PC-3 (cell line): ENCODE measurements around the gene PHF21B. TPM values are rescaled to one million over a fixed set of nuclear protein-coding genes. Genes with fewer than 3 reads are reported as not detected.

ENCODE experiments used
- ATAC-seq: fragments of 200-7000 bp; cut with Tn5 transposase; 2 replicates; pipeline ENCODE4 v1.9.1; 2020; ENCODE audit warnings: mild to moderate bottlenecking, moderate library complexity
- BruUV-seq: library from RNA; stranded (reverse); fragments of 400-500 nt; replicated peaks from 2 replicates; lab custom pipeline; 2021; lab: Mats Ljungman, UMichigan
- CTCF ChIA-PET: fragments of 300-600 bp; sonication (Branson Sonifier 250); formaldehyde crosslinking; loops from one replicate; lab custom pipeline; 2022; ENCODE audit warnings: antibody characterized with exemption; lab: Charles Lee
- POLR2A ChIA-PET: fragments of 300-600 bp; sonication (Branson Sonifier 250); formaldehyde crosslinking; loops from one replicate; lab custom pipeline; 2022; ENCODE audit warnings: antibody characterized with exemption; ENCODE audit not compliant: unreplicated experiment; lab: Charles Lee
- DNase-seq: peaks from one replicate; pipeline ENCODE4 v3.0.0-alpha.2; 2015
- H2AFZ ChIP-seq: fragments of 300-600 bp; sonication (generic); 2 replicates; pipeline ENCODE4 v1.6.0; 2016; ENCODE audit warnings: antibody characterized with exemption, low read length
- H3F3A ChIP-seq: fragments of 300-600 bp; sonication (generic); one replicate; pipeline ENCODE4 v1.6.0; 2017; ENCODE audit warnings: antibody characterized with exemption, low read length, control low read depth, mild to moderate bottlenecking; ENCODE audit not compliant: unreplicated experiment
- H3K27ac ChIP-seq: fragments of 300-600 bp; sonication (generic); 2 replicates; pipeline ENCODE4 v1.5.1; 2016; ENCODE audit warnings: mild to moderate bottlenecking, low read length
- H3K27me3 ChIP-seq: fragments of 300-600 bp; sonication (generic); 2 replicates; pipeline ENCODE4 v1.6.1; 2016; ENCODE audit warnings: low read length, mixed read lengths
- H3K36me3 ChIP-seq: fragments of 300-600 bp; sonication (generic); 2 replicates; pipeline ENCODE4 v1.6.1; 2016; ENCODE audit warnings: low read depth, mixed run types, low read length, mixed read lengths
- H3K4me1 ChIP-seq: fragments of 300-600 bp; sonication (generic); 2 replicates; pipeline ENCODE4 v1.5.1; 2016; ENCODE audit warnings: low read length; ENCODE audit not compliant: insufficient read depth
- H3K4me2 ChIP-seq: fragments of 300-600 bp; sonication (generic); 2 replicates; pipeline ENCODE4 v1.6.0; 2016; ENCODE audit warnings: low read length
- H3K4me3 ChIP-seq: fragments of 300-600 bp; sonication (generic); 2 replicates; pipeline ENCODE4 v1.5.1; 2016; ENCODE audit warnings: mild to moderate bottlenecking, low read length, mixed read lengths
- H3K79me2 ChIP-seq: fragments of 300-600 bp; sonication (generic); 2 replicates; pipeline ENCODE4 v1.6.1; 2017; ENCODE audit warnings: low read length, mixed read lengths
- H3K9ac ChIP-seq: fragments of 300-600 bp; sonication (generic); 2 replicates; pipeline ENCODE4 v1.6.0; 2016; ENCODE audit warnings: mild to moderate bottlenecking, low read length
- H3K9me2 ChIP-seq: fragments of 300-600 bp; sonication (generic); replicated peaks from 2 replicates; pipeline ENCODE4 v1.6.1; 2016; ENCODE audit warnings: mixed run types, low read length, mixed read lengths
- H3K9me3 ChIP-seq: fragments of 300-600 bp; sonication (generic); 2 replicates; pipeline ENCODE4 v1.6.1; 2016; ENCODE audit warnings: low read length, mixed read lengths
- H4K20me1 ChIP-seq: fragments of 300-600 bp; sonication (generic); 2 replicates; pipeline ENCODE4 v1.6.1; 2016; ENCODE audit warnings: low read length, mixed read lengths
- CTCF ChIP-seq: fragments of 300-600 bp; sonication (generic); conservative IDR thresholded peaks from 2 replicates; pipeline ENCODE4 v1.5.1; 2017; ENCODE audit warnings: antibody characterized with exemption, low read depth, mild to moderate bottlenecking, low read length
- EZH2 ChIP-seq: fragments of 300-600 bp; sonication (generic); IDR thresholded peaks from one replicate; pipeline ENCODE4 v1.6.1; 2017; ENCODE audit warnings: antibody characterized with exemption, mild to moderate bottlenecking, low read length; ENCODE audit not compliant: unreplicated experiment
- EZH2phosphoT487 ChIP-seq: fragments of 300-600 bp; sonication (generic); IDR thresholded peaks from 2 replicates; pipeline ENCODE4 v1.6.1; 2018; ENCODE audit warnings: mild to moderate bottlenecking, antibody characterized with exemption, low read length, borderline replicate concordance
- intact Hi-C: fragments of 100-400 bp; cut with micrococcal nuclease; formaldehyde crosslinking; loops from 2 replicates; pipeline ENCODE4 v1.9.0; 2023
- total RNA-seq: library from RNA; depleted of rRNA; stranded (reverse); fragments of >200 nt; gene quantifications from 2 replicates; pipeline ENCODE4 v1.2.3, GENCODE V29; 2014

Gene PHF21B
- total RNA-seq, 1 experiment from 2014 or later: not detected

- Histone ChIP-seq H3K79me2 (no peaks in the 10 kb centered on the region), H3K4me2 (no peak overlapping the region), H3K27me3 (peaks cover 10% of the 10 kb centered on the region; the same call in 1 of the 2 replicates), H3K36me3 (no peaks in the 10 kb centered on the region), H3K4me3 (no peak overlapping the region), H3F3A (no peaks in the 10 kb centered on the region), H4K20me1 (no peaks in the 10 kb centered on the region), H3K9me2 (no peaks in the 10 kb centered on the region), H3K27ac (no peak overlapping the region), H3K4me1 (no peaks in the 10 kb centered on the region), H3K9me3 (no peaks in the 10 kb centered on the region), H3K9ac (no peak overlapping the region), H2AFZ (no peak overlapping the region)
- intact Hi-C loops: no loop called here
- no peak for DNase-seq
- POLR2A ChIA-PET: no interaction called here
- TF ChIP-seq CTCF (no peak), EZH2 (no peak), EZH2phosphoT487 (no peak)
- CTCF ChIA-PET: no interaction called here
- no peak for ATAC-seq
- no TSS peak for BruUV-seq
Measured at GRCh38 chr22:44931766-44932165, 78.0 kb downstream of the PHF21B start.

- POLR2A ChIA-PET: no interaction called here
Measured at GRCh38 chr22:44931077-44931540, 78.7 kb downstream of the PHF21B start.

More at GRCh38 chr22:44931077-44931540, 78.7 kb downstream of the PHF21B start:
- no peak overlapping the region for H3K9ac ChIP-seq
- BruUV-seq: no TSS peak
- peaks cover 14% of the 10 kb centered on the region for H3K27me3 ChIP-seq
- no peaks in the 10 kb centered on the region for H3K9me3 ChIP-seq
- no peak overlapping the region for H3K4me2 ChIP-seq
- no peaks in the 10 kb centered on the region for H3K4me1 ChIP-seq
- no peaks in the 10 kb centered on the region for H3K9me2 ChIP-seq
- H3K79me2 ChIP-seq: no peaks in the 10 kb centered on the region
- no peak for DNase-seq
- intact Hi-C loops: no loop called here
- no peaks in the 10 kb centered on the region for H3K36me3 ChIP-seq
- no peak overlapping the region for H3K4me3 ChIP-seq
- H2AFZ ChIP-seq: no peak overlapping the region
- H3K27ac ChIP-seq: no peak overlapping the region
- H4K20me1 ChIP-seq: no peaks in the 10 kb centered on the region
- no peak for ATAC-seq
- no peaks in the 10 kb centered on the region for H3F3A ChIP-seq
- CTCF ChIA-PET: no interaction called here
- TF ChIP-seq CTCF (no peak), EZH2 (no peak), EZH2phosphoT487 (no peak)
